Ovary (tissue), 9 donors: ENCODE data around the gene HEPACAM. TPM values are rescaled to one million over a fixed set of nuclear protein-coding genes. Genes with fewer than 3 reads are reported as not detected.

Source experiments
- DNase-seq, 5 donors: peaks; one replicate each; pipeline ENCODE4 v3.0.0-alpha.2; 2019 to 2020
- H3K27ac ChIP-seq, 2 donors: fragments of 200-600 bp; one replicate each; pipeline versions ENCODE4 v1.5.1 to v1.8.0; 2019 to 2022
- H3K27me3 ChIP-seq: fragments of 200-600 bp; one replicate; pipeline ENCODE4 v1.8.0; 2022
- H3K36me3 ChIP-seq: fragments of 200-600 bp; sonication (generic); one replicate; pipeline ENCODE4 v1.5.1; 2019
- H3K4me1 ChIP-seq: one replicate; pipeline ENCODE4 v1.8.1; 2013; ENCODE audit warnings: mild to moderate bottlenecking, moderate library complexity; ENCODE audit not compliant: insufficient read depth
- H3K4me3 ChIP-seq: fragments of 200-600 bp; sonication (generic); one replicate; pipeline ENCODE4 v1.5.1; 2017
- H3K9me3 ChIP-seq, 2 donors: fragments of 200-600 bp in 1 of 2; sonication (generic) in 1 of 2; one replicate each; pipeline versions ENCODE4 v1.5.1 to v1.8.1; 2013 to 2019; ENCODE audit warnings: mild to moderate bottlenecking in 1 of 2, moderate library complexity in 1 of 2
- EP300 ChIP-seq: sonication (generic); formaldehyde crosslinking; IDR thresholded peaks from one replicate; pipeline ENCODE4 v1.6.1; 2017; ENCODE audit warnings: antibody characterized with exemption
- POLR2A ChIP-seq: fragments of 450-650 bp; IDR thresholded peaks from one replicate; pipeline ENCODE4 v1.6.1; 2017; ENCODE audit warnings: antibody characterized with exemption, mild to moderate bottlenecking, moderate library complexity
- WGBS, 3 donors: extraction: QIAGEN DNeasy Blood & Tissue Kit in 1 of 3; methylation state at CpG; one replicate each; pipeline versions ENCODE4 v1.1.5 to v1.1.7; 2013 to 2017; 5-methylcytosine and 5-hydroxymethylcytosine counted together
- intact Hi-C, 4 donors: fragments of 100-400 bp; cut with DNase I; formaldehyde crosslinking; loops; one replicate each; pipeline versions ENCODE4 v1.11.0 to v1.15.1; 2022 to 2023
- polyA plus RNA-seq, 2 donors: library from polyadenylated mRNA; stranded (reverse); fragments of 200-250 nt in 1 of 2; fragments of 350-450 nt in 1 of 2; fragmentation: Illumina TruSeq in 1 of 2; extraction: RNeasy Lipid Tissue Mini Kit (QIAGEN cat#74804) in 1 of 2; gene quantifications; one replicate each; pipeline ENCODE4 v1.2.3, GENCODE V29; 2013 to 2014
- total RNA-seq, 7 donors: library from RNA; depleted of rRNA in 2 of 7; stranded (reverse); fragments of >200 nt in 2 of 7; fragmentation: NEBNext Ultra II Directional in 3 of 7; extraction: Animal tissue kit (Norgen Biotek cat#: 25700) in 3 of 7; gene quantifications; one replicate each; pipeline versions ENCODE4 v1.1.0 to v1.2.4, GENCODE V29; 2016 to 2023
- TF ChIP-seq, protein P1 (sequence below), 3 donors: fragments of 450-650 bp in 2 of 3; fragments of 200-600 bp in 1 of 3; IDR thresholded peaks; one replicate each; pipeline versions ENCODE4 v1.5.1 to v1.8.0; 2016 to 2022; ENCODE audit warnings: antibody characterized with exemption in 3 of 3, mild to moderate bottlenecking in 1 of 3
- donor health status: DM: no; HTN: no; CAD: no; lungs with moderate emphysema.
- donor health status: DM: no; HTN: no; CAD: no.
- donor health status: Bipolar disorder and iron deficiency.
- donor health status: DM: yes; HTN: yes; CAD: no.
- donor health status: DM: no; HTN: no; CAD: no.
- donor health status: DM: yes; HTN: yes; CAD: no.

Gene HEPACAM
- total and polyA plus RNA-seq, 9 donors = 0.10 to 0.13 (median 0.10) TPM; not detected in 6

DNA sequence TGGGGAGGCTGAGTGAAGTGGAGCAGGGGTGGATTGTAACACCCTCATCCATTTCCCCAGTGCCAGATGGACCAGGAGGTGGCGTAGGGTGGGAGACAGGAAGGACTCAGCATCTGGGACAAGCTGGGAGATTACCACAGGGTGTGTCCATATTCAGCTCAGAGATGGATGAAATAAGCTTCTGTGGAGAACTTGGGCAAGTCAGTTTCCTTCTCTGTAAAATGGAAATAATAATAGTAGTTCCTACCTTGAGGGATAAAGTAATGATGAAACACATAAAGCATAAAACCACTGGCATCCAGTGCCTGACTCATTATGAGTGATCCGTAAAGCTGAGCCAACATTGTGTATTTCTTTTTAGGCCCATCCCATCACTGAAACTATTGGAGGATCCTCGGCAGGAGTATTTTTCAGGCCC lies 37.6 kb downstream of the HEPACAM start:
- Histone ChIP-seq H3K36me3 (no peaks in the 10 kb centered on the region), H3K27me3 (no peaks in the 10 kb centered on the region), H3K27ac (peak overlapping the region; percentile 42 to 83), H3K4me3 (no peak overlapping the region), H3K9me3 (no peaks in the 10 kb centered on the region), H3K4me1 (peaks cover 41% of the 10 kb centered on the region)
- 30 to 36% (median 35%) methylated on average over 3 of the region's 3 CpGs for WGBS, 3 donors
- intact Hi-C loops = no loop called here
- peak in 1 of 5 donors; percentile 28 for DNase-seq
- TF ChIP-seq EP300 (no peak), POLR2A (no peak)
- TF ChIP-seq, protein P1, sequence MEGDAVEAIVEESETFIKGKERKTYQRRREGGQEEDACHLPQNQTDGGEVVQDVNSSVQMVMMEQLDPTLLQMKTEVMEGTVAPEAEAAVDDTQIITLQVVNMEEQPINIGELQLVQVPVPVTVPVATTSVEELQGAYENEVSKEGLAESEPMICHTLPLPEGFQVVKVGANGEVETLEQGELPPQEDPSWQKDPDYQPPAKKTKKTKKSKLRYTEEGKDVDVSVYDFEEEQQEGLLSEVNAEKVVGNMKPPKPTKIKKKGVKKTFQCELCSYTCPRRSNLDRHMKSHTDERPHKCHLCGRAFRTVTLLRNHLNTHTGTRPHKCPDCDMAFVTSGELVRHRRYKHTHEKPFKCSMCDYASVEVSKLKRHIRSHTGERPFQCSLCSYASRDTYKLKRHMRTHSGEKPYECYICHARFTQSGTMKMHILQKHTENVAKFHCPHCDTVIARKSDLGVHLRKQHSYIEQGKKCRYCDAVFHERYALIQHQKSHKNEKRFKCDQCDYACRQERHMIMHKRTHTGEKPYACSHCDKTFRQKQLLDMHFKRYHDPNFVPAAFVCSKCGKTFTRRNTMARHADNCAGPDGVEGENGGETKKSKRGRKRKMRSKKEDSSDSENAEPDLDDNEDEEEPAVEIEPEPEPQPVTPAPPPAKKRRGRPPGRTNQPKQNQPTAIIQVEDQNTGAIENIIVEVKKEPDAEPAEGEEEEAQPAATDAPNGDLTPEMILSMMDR (IDR thresholded peaks at IDR 0.05) = no peak

DNA sequence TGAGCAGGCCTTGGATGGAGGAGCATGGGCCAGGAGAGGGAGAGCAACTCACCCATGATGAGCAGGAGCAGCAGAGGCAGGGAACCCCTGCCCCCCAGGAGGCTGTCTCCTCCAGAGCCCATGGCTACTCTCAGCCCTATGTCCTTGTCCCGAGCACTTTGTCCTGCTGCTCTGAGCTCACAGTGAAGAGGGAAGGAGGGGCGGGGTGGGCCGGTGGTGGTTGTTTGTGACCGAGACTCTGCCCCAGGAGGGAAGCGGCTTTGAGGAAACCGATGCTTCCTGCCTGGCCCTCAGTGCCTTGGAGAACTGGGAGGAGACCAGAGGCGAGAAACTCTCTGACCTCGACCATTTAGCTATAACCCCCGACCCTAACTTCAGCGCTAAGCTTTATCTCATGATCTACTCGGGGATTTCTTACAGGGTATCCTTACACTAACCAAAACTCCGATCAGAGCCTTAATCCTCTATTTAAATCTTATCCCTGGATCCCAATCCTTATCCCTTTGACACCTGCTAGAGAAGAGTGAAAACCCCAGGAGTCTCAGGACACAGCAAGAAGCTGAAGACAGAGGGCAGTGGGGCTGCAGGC lies 38.1 kb downstream of the HEPACAM start, which contains the start of gene ROBO4:
ROBO4 (minus strand) TSS at position 192 of the 589 bp plus-strand sequence; CDS start at position 122, 70 bp downstream.
- Histone ChIP-seq H3K27ac (peak within 1 kb of the TSS; percentile 42 to 83), H3K4me3 (no peak within 1 kb of the TSS), H3K9me3 (no peaks in the 10 kb centered on the region), H3K27me3 (no peaks in the 10 kb centered on the region), H3K36me3 (no peaks in the 10 kb centered on the region), H3K4me1 (peaks cover 41% of the 10 kb centered on the region)
- intact Hi-C loops = no loop called here
- peak in 2 of 5 donors; percentile 43 to 58 for DNase-seq
- no peak for TF ChIP-seq POLR2A
- TF ChIP-seq, protein P1 (IDR thresholded peaks at IDR 0.05) = no peak
- no peak for TF ChIP-seq EP300
- 65 to 70% (median 68%) methylated on average over 12 of the region's 12 CpGs for WGBS, 3 donors

DNA sequence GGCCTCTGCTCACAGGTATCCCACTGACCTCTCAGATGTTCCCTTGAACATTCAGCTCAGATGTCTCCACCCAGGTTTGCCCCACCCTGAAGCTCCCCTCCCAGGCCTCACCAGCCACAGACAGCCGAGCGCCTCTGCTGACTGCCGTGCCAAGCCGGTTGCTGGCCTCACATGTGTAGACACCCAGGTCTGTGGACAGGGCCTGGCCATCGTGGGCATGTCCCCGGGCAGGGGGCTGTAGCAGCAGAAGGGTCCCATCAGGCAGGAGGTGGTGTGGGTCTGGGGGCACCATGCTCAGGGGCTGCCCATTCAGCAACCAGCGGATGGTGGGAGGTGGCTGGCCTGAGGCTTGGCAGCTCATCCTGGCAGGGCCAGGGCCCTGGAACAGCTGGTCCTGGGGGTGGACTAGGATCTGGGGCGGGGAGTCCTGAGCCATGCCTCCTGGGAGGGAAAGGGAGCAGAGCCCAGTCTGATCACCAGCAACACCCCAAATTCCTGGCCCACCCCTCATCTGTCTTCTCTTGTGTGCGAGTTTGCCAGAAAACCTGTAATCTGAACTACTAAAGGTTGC lies 38.9 kb downstream of the HEPACAM start:
- H3K27me3 ChIP-seq = no peaks in the 10 kb centered on the region
- no peak overlapping the region for H3K4me3 ChIP-seq
- no peaks in the 10 kb centered on the region for H3K9me3 ChIP-seq
- peak in 3 of 5 donors; percentile 63 to 79 (median 71) for DNase-seq
- TF ChIP-seq POLR2A = peak; percentile 7
- TF ChIP-seq, protein P1 (IDR thresholded peaks at IDR 0.05) = no peak
- 49 to 68% (median 61%) methylated on average over 9 of the region's 9 CpGs for WGBS, 3 donors
- no peaks in the 10 kb centered on the region for H3K36me3 ChIP-seq
- peaks cover 41% of the 10 kb centered on the region for H3K4me1 ChIP-seq
- peak overlapping the region; percentile 42 to 83 for H3K27ac ChIP-seq
- intact Hi-C loops = no loop called here

DNA sequence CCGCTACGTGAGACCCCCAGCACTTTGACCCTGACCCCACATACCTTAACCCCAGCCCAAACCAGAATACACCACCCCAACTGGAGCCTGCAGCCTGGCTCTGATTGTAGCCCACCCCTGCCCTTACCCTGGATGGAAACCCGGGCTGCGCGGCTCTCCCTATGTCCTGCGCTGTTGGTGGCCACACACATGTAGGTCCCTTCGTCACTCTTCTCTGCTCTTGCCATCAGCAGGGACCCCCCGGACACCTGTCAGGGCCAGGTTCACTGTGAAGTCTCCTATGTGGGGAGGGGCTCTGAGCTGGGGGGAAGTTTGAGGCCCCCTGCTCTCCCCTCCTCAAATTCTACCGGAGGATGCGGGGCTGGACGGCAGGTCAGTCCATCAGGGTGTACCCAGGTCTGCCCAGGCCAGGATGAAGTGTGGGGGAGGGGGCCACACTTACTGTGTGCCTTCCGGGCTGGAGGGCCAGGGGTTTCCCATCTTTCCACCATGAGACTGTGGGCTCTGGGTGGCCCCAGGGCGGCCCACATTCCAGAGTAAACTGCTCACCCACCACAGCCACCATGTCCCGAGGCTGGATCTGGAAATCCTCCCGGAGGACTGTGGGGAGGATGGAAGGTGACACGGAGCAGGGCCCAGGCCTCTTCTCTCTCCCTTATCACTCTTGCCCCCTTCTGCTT lies 39.6 kb downstream of the HEPACAM start:
- DNase-seq = peak in 1 of 5 donors; percentile 34
- Histone ChIP-seq H3K27ac (peak overlapping the region; percentile 42 to 83), H3K9me3 (no peaks in the 10 kb centered on the region), H3K4me3 (no peak overlapping the region), H3K36me3 (no peaks in the 10 kb centered on the region), H3K27me3 (no peaks in the 10 kb centered on the region), H3K4me1 (peaks cover 41% of the 10 kb centered on the region)
- intact Hi-C loops = no loop called here
- 83 to 88% (median 87%) methylated on average over 16 of the region's 16 CpGs for whole genome bisulfite sequencing, 3 donors
- TF ChIP-seq POLR2A (no peak), EP300 (no peak)
- TF ChIP-seq, protein P1 (IDR thresholded peaks at IDR 0.05) = no peak
